HepG2 (cell line): ENCODE measurements around the gene PSRC1. TPM values are rescaled to one million over a fixed set of nuclear protein-coding genes. Genes with fewer than 3 reads are reported as not detected.

Experiments used
- CTCF ChIP-seq: sonication (generic); formaldehyde crosslinking; IDR thresholded peaks from 2 replicates; pipeline ENCODE4 v1.5.0; 2020; ENCODE audit warnings: mild to moderate bottlenecking, missing genetic modification reagents, moderate library complexity
- FOXA3 ChIP-seq: IDR thresholded peaks from 2 replicates; pipeline ENCODE4 v1.6.1; 2016; ENCODE audit warnings: missing genetic modification reagents, missing compliant biosample characterization
- GTF2F1 ChIP-seq: fragments of 150-350 bp; IDR thresholded peaks from 2 replicates; pipeline ENCODE4 v1.6.1; 2014; ENCODE audit warnings: low read length
- HNRNPK ChIP-seq: fragments of 200-400 bp; formaldehyde crosslinking; IDR thresholded peaks from 2 replicates; pipeline ENCODE4 v1.6.1; 2018; ENCODE audit warnings: low read length, low read depth, moderate library complexity, mild to moderate bottlenecking; ENCODE audit not compliant: poor library complexity, severe bottlenecking
- MYPOP ChIP-seq: sonication (generic); formaldehyde crosslinking; IDR thresholded peaks from 2 replicates; pipeline ENCODE4 v1.8.1; 2023; ENCODE audit warnings: mild to moderate bottlenecking, moderate library complexity, missing genetic modification reagents
- NCOA1 ChIP-seq: sonication (generic); formaldehyde crosslinking; IDR thresholded peaks from 2 replicates; pipeline ENCODE4 v1.9.0; 2021; ENCODE audit warnings: missing genetic modification reagents
- NFKBIZ ChIP-seq: IDR thresholded peaks from 2 replicates; pipeline ENCODE4 v1.6.1; 2018; ENCODE audit warnings: missing genetic modification reagents, missing compliant biosample characterization
- SP5 ChIP-seq: IDR thresholded peaks from 2 replicates; pipeline ENCODE4 v1.6.1; 2016; ENCODE audit warnings: low read depth, borderline replicate concordance
- TGIF2 ChIP-seq: IDR thresholded peaks from 2 replicates; pipeline ENCODE4 v1.6.1; 2016; ENCODE audit warnings: control low read depth, missing compliant biosample characterization
- ZBTB3 ChIP-seq: sonication (generic); formaldehyde crosslinking; IDR thresholded peaks from 2 replicates; pipeline ENCODE4 v1.4.0; 2020; ENCODE audit warnings: low read depth, mild to moderate bottlenecking, moderate library complexity, missing genetic modification reagents, borderline replicate concordance
- ZMAT3 ChIP-seq: sonication (generic); formaldehyde crosslinking; conservative IDR thresholded peaks from 2 replicates; pipeline ENCODE4 v1.7.0; 2021; ENCODE audit warnings: missing genetic modification reagents
- ZMAT5 ChIP-seq: sonication (generic); formaldehyde crosslinking; IDR thresholded peaks from 2 replicates; pipeline ENCODE4 v1.5.0; 2020; ENCODE audit warnings: mild to moderate bottlenecking, low read depth, missing genetic modification reagents, borderline replicate concordance
- ZNF33B ChIP-seq: sonication (generic); formaldehyde crosslinking; IDR thresholded peaks from 2 replicates; pipeline ENCODE4 v1.5.1; 2020; ENCODE audit warnings: mild to moderate bottlenecking, missing genetic modification reagents
- ZNF446 ChIP-seq: sonication (generic); formaldehyde crosslinking; IDR thresholded peaks from 2 replicates; pipeline ENCODE4 v1.5.0; 2020; ENCODE audit warnings: mild to moderate bottlenecking, missing genetic modification reagents
- ZNF451 ChIP-seq: sonication (generic); formaldehyde crosslinking; IDR thresholded peaks from 2 replicates; pipeline ENCODE4 v1.5.0; 2020; ENCODE audit warnings: mild to moderate bottlenecking, missing genetic modification reagents
- ZNF891 ChIP-seq: sonication (generic); formaldehyde crosslinking; IDR thresholded peaks from 2 replicates; pipeline ENCODE4 v1.5.0; 2020; ENCODE audit warnings: mild to moderate bottlenecking, missing genetic modification reagents
- polyA plus RNA-seq, 8 experiments: library from polyadenylated mRNA; depleted of rRNA in 3 of 8; stranded (reverse) in 7 of 8; unstranded in 1 of 8; fragments of >200 nt; fragmentation: Illumina TruSeq in 4 of 8; extraction: Trizol in 4 of 8; gene quantifications; 2 replicates each; pipeline versions ENCODE4 v1.2.1 to v1.2.3, GENCODE V29; 2011 to 2016; ENCODE audit warnings: low read depth in 4 of 8, missing spikeins in 1 of 8, mixed read lengths in 1 of 8; ENCODE audit not compliant: insufficient read depth in 1 of 8
- total RNA-seq, 5 experiments: library from RNA; depleted of rRNA; stranded (reverse); fragments of >200 nt; fragmentation: Illumina TruSeq; extraction: Trizol; gene quantifications; 2 replicates each; pipeline ENCODE4 v1.2.3, GENCODE V29; 2016; ENCODE audit warnings: low read depth in 1 of 5
- TF ChIP-seq, protein P1 (sequence below): sonication (generic); formaldehyde crosslinking; IDR thresholded peaks from 2 replicates; pipeline ENCODE4 v1.5.0; 2020; ENCODE audit warnings: mild to moderate bottlenecking, missing genetic modification reagents, borderline replicate concordance
- TF ChIP-seq, protein P2 (sequence below): sonication (generic); formaldehyde crosslinking; IDR thresholded peaks from 2 replicates; pipeline ENCODE4 v1.8.0; 2022; ENCODE audit warnings: missing genetic modification reagents, mild to moderate bottlenecking, borderline replicate concordance

Gene PSRC1
- total and polyA plus RNA-seq, 2 of the 13 experiments (the other 11 are each of a cell fraction or from before 2014, with no cell fraction given), result 28.6 to 30.3 TPM

DNA sequence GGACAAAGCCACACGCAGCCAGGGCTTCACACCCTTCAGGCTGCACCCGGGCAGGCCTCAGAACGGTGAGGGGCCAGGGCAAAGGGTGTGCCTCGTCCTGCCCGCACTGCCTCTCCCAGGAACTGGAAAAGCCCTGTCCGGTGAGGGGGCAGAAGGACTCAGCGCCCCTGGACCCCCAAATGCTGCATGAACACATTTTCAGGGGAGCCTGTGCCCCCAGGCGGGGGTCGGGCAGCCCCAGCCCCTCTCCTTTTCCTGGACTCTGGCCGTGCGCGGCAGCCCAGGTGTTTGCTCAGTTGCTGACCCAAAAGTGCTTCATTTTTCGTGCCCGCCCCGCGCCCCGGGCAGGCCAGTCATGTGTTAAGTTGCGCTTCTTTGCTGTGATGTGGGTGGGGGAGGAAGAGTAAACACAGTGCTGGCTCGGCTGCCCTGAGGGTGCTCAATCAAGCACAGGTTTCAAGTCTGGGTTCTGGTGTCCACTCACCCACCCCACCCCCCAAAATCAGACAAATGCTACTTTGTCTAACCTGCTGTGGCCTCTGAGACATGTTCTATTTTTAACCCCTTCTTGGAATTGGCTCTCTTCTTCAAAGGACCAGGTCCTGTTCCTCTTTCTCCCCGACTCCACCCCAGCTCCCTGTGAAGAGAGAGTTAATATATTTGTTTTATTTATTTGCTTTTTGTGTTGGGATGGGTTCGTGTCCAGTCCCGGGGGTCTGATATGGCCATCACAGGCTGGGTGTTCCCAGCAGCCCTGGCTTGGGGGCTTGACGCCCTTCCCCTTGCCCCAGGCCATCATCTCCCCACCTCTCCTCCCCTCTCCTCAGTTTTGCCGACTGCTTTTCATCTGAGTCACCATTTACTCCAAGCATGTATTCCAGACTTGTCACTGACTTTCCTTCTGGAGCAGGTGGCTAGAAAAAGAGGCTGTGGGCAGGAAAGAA lies 8.1 kb downstream of the PSRC1 start (continued):
- TF ChIP-seq, protein P1, sequence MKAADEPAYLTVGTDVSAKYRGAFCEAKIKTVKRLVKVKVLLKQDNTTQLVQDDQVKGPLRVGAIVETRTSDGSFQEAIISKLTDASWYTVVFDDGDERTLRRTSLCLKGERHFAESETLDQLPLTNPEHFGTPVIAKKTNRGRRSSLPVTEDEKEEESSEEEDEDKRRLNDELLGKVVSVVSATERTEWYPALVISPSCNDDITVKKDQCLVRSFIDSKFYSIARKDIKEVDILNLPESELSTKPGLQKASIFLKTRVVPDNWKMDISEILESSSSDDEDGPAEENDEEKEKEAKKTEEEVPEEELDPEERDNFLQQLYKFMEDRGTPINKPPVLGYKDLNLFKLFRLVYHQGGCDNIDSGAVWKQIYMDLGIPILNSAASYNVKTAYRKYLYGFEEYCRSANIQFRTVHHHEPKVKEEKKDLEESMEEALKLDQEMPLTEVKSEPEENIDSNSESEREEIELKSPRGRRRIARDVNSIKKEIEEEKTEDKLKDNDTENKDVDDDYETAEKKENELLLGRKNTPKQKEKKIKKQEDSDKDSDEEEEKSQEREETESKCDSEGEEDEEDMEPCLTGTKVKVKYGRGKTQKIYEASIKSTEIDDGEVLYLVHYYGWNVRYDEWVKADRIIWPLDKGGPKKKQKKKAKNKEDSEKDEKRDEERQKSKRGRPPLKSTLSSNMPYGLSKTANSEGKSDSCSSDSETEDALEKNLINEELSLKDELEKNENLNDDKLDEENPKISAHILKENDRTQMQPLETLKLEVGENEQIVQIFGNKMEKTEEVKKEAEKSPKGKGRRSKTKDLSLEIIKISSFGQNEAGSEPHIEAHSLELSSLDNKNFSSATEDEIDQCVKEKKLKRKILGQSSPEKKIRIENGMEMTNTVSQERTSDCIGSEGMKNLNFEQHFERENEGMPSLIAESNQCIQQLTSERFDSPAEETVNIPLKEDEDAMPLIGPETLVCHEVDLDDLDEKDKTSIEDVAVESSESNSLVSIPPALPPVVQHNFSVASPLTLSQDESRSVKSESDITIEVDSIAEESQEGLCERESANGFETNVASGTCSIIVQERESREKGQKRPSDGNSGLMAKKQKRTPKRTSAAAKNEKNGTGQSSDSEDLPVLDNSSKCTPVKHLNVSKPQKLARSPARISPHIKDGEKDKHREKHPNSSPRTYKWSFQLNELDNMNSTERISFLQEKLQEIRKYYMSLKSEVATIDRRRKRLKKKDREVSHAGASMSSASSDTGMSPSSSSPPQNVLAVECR, result peak; percentile 79; the same call in 1 of the 2 replicates
- TF ChIP-seq GTF2F1 (no peak), NCOA1 (peak; percentile 54; the same call in 1 of the 2 replicates), HNRNPK (no peak), ZMAT5 (CRISPR knock-in tag) (no peak), TGIF2 (0 out of 2 replicates have a peak, but pooled peaks have one; percentile 8), ZNF891 (CRISPR knock-in tag) (peak; percentile 44; the same call in 1 of the 2 replicates), ZMAT3 (CRISPR knock-in tag) (no peak; the same call in 1 of the 2 replicates), FOXA3 (peak; percentile 91), ZBTB3 (no peak), SP5 (peak; percentile 67; the same call in 1 of the 2 replicates), NFKBIZ (CRISPR knock-in tag) (0 out of 2 replicates have a peak, but pooled peaks have one; percentile 34), MYPOP (CRISPR knock-in tag) (peak; percentile 71; the same call in 1 of the 2 replicates), ZNF451 (CRISPR knock-in tag) (no peak), CTCF (CRISPR knock-in tag) (no peak), ZNF446 (no peak), ZNF33B (no peak)
- TF ChIP-seq, protein P2, sequence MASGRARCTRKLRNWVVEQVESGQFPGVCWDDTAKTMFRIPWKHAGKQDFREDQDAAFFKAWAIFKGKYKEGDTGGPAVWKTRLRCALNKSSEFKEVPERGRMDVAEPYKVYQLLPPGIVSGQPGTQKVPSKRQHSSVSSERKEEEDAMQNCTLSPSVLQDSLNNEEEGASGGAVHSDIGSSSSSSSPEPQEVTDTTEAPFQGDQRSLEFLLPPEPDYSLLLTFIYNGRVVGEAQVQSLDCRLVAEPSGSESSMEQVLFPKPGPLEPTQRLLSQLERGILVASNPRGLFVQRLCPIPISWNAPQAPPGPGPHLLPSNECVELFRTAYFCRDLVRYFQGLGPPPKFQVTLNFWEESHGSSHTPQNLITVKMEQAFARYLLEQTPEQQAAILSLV (CRISPR knock-in tag), result no peak
